Stomach (tissue), 4 donors: ENCODE results near the gene MRPL24.

Experiments used
- POLR2A ChIP-seq, 4 donors: fragments of 450-650 bp; IDR thresholded peaks; one replicate each; pipeline ENCODE4 v1.6.1; 2016; ENCODE audit warnings: antibody characterized with exemption in 4 of 4, control low read depth in 2 of 4, mild to moderate bottlenecking in 1 of 4, moderate library complexity in 1 of 4
- POLR2AphosphoS5 ChIP-seq, 3 donors: sonication (generic); formaldehyde crosslinking; IDR thresholded peaks; one replicate each; pipeline ENCODE4 v1.6.1; 2016; ENCODE audit warnings: antibody characterized with exemption in 3 of 3

GRCh38 chr1:156700736-156701531 lies 40.0 kb downstream of the MRPL24 start:
- TF ChIP-seq POLR2AphosphoS5 (IDR thresholded peaks at IDR 0.05) (no peak), POLR2A (IDR thresholded peaks at IDR 0.05) (no peak)
